B cell (primary cell): Measurements from ENCODE around the gene GALC. TPM values are rescaled to one million over a fixed set of nuclear protein-coding genes. Genes with fewer than 3 reads are reported as not detected.

Source experiments
- ATAC-seq: fragments of 200-7000 bp; cut with Tn5 transposase; one replicate; pipeline ENCODE4 v1.10.0; 2021; ENCODE audit warnings: low read depth, mild to moderate bottlenecking, moderate number of reproducible peaks, moderate library complexity
- CTCF ChIA-PET: fragments of 350-600 bp; sonication (Branson Sonifier 250); formaldehyde crosslinking; loops from one replicate; lab custom pipeline; 2021; ENCODE audit warnings: antibody characterized with exemption, inconsistent platforms; lab: Charles Lee
- POLR2A ChIA-PET: fragments of 350-600 bp; sonication (Branson Sonifier 250); formaldehyde crosslinking; loops from one replicate; lab custom pipeline; 2021; ENCODE audit warnings: antibody characterized with exemption; lab: Charles Lee
- DNase-seq: peaks from one replicate; pipeline ENCODE4 v3.0.0; 2013
- H2AFZ ChIP-seq: 2 replicates; pipeline ENCODE4 v1.6.1; 2012; ENCODE audit warnings: mild to moderate bottlenecking, low read depth, low read length; ENCODE audit not compliant: insufficient read depth, poor library complexity, severe bottlenecking
- H3K27ac ChIP-seq, 2 donors: 1 replicate in 1 of 2; 2 replicates in 1 of 2; pipeline ENCODE4 v1.5.1; 2012 to 2013; ENCODE audit warnings: low read length in 2 of 2, mild to moderate bottlenecking in 2 of 2, moderate library complexity in 1 of 2
- H3K27me3 ChIP-seq, 4 experiments: fragments of 200-600 bp in 1 of 4; sonication (generic) in 1 of 4; replicated peaks in 1 of 4; 1 replicate in 2 of 4; 2 replicates in 2 of 4; pipeline versions ENCODE4 v1.6.1 to v1.7.0; 2013 to 2016; ENCODE audit warnings: low read length in 3 of 4, mild to moderate bottlenecking in 2 of 4, mixed read lengths in 1 of 4, moderate library complexity in 1 of 4; ENCODE audit not compliant: insufficient read depth in 4 of 4, control insufficient read depth in 3 of 4; ENCODE audit errors: control extremely low read depth in 1 of 4
- H3K36me3 ChIP-seq, 2 experiments: replicated peaks in 1 of 2; 1 replicate in 1 of 2; 2 replicates in 1 of 2; pipeline versions ENCODE4 v1.6.1 to v1.7.1; 2013; ENCODE audit warnings: low read length in 1 of 2; ENCODE audit not compliant: insufficient read depth in 2 of 2, control insufficient read depth in 1 of 2; ENCODE audit errors: control extremely low read depth in 1 of 2, extremely low read depth in 1 of 2
- H3K4me1 ChIP-seq, 2 donors: fragments of 200-600 bp in 1 of 2; sonication (generic) in 1 of 2; 1 replicate in 1 of 2; 2 replicates in 1 of 2; pipeline versions ENCODE4 v1.5.1 to v1.6.1; 2013 to 2017; ENCODE audit warnings: low read length in 2 of 2; ENCODE audit not compliant: control insufficient read depth in 2 of 2, insufficient read depth in 2 of 2
- H3K4me2 ChIP-seq: replicated peaks from 2 replicates; pipeline ENCODE3; 2012; ENCODE audit warnings: mild to moderate bottlenecking, low read depth, low read length; ENCODE audit not compliant: poor library complexity, severe bottlenecking
- H3K4me3 ChIP-seq, 5 experiments: fragments of 200-600 bp in 1 of 5; sonication (generic) in 1 of 5; 1 replicate in 3 of 5; 2 replicates in 2 of 5; pipeline versions ENCODE4 v1.5.1 to v1.7.0; 2011 to 2016; ENCODE audit warnings: low read length in 4 of 5, mild to moderate bottlenecking in 4 of 5, low read depth in 2 of 5, control low read depth in 1 of 5, moderate library complexity in 1 of 5; ENCODE audit not compliant: insufficient read depth in 1 of 5; ENCODE audit errors: control extremely low read depth in 1 of 5, extremely low read depth in 1 of 5
- H3K79me2 ChIP-seq: fragments of 200-600 bp; sonication (generic); one replicate; pipeline ENCODE4 v1.6.0; 2016; ENCODE audit warnings: low read length; ENCODE audit not compliant: control insufficient read depth, insufficient read depth
- H3K9ac ChIP-seq: fragments of 200-600 bp; sonication (generic); 2 replicates; pipeline ENCODE4 v1.6.1; 2017; ENCODE audit warnings: mild to moderate bottlenecking, low read length, moderate library complexity
- H3K9me3 ChIP-seq, 3 donors: one replicate each; pipeline versions ENCODE4 v1.6.1 to v1.7.1; 2013; ENCODE audit warnings: low read length in 2 of 3; ENCODE audit not compliant: control insufficient read depth in 2 of 3, insufficient read depth in 1 of 3; ENCODE audit errors: control extremely low read depth in 1 of 3
- H4K20me1 ChIP-seq: 2 replicates; pipeline ENCODE4 v1.6.0; 2012; ENCODE audit warnings: mild to moderate bottlenecking, low read length; ENCODE audit not compliant: insufficient read depth, control insufficient read depth, poor library complexity, severe bottlenecking
- H3K27ac Mint-ChIP-seq: one replicate; pipeline ENCODE4 v1.8.0; 2021; ENCODE audit warnings: mixed read lengths
- H3K27me3 Mint-ChIP-seq: one replicate; pipeline ENCODE4 v1.8.0; 2021; ENCODE audit warnings: mixed read lengths
- H3K4me1 Mint-ChIP-seq: one replicate; pipeline ENCODE4 v1.8.0; 2021; ENCODE audit warnings: mixed read lengths
- H3K4me3 Mint-ChIP-seq: one replicate; pipeline ENCODE4 v1.8.0; 2021; ENCODE audit warnings: mixed read lengths
- H3K9me3 Mint-ChIP-seq: one replicate; pipeline ENCODE4 v1.8.0; 2022; ENCODE audit warnings: mixed read lengths; ENCODE audit not compliant: insufficient read depth
- CTCF ChIP-seq: fragments of 200-600 bp; IDR thresholded peaks from one replicate; pipeline ENCODE4 v1.8.0; 2022; ENCODE audit warnings: antibody characterized with exemption, mild to moderate bottlenecking
- EZH2 ChIP-seq: IDR thresholded peaks from 2 replicates; pipeline ENCODE4 v1.6.1; 2012; ENCODE audit warnings: borderline replicate concordance, low read depth, mild to moderate bottlenecking, moderate library complexity, low read length; ENCODE audit not compliant: insufficient read depth, poor library complexity, severe bottlenecking
- WGBS: methylation state at CpG from one replicate; pipeline ENCODE4 v1.1.5; 2013; ENCODE audit warnings: missing lambda C conversion rate; ENCODE audit not compliant: insufficient coverage; 5-methylcytosine and 5-hydroxymethylcytosine counted together
- intact Hi-C: fragments of 100-400 bp; cut with micrococcal nuclease; formaldehyde crosslinking; loops from one replicate; pipeline ENCODE4 v1.10.0; 2022
- polyA plus RNA-seq: library from polyadenylated mRNA; depleted of rRNA; stranded (reverse); fragments of >200 nt; gene quantifications from 2 replicates; pipeline ENCODE4 v1.2.3, GENCODE V29; 2012
- total RNA-seq, 2 donors: library from RNA; stranded (reverse); fragments of 120-200 nt in 1 of 2; gene quantifications; 1 replicate in 1 of 2; 2 replicates in 1 of 2; pipeline versions ENCODE4 v1.2.3 to v1.2.4, GENCODE V29; 2013 to 2022

The GALC gene
- total and polyA plus RNA-seq, 2 donors (not counting 1 experiment from before 2014, with no cell fraction given): 4.9 to 17.8 TPM

- H3K4me2 ChIP-seq: no peak overlapping the region
- H3K36me3 ChIP-seq: no peaks in the 10 kb centered on the region
- no peaks in the 10 kb centered on the region for H3K9me3 ChIP-seq
- CTCF ChIA-PET: no interaction called here
- H3K27ac Mint-ChIP-seq: no peak overlapping the region
- no peaks in the 10 kb centered on the region for H3K27me3 Mint-ChIP-seq
- H3K4me1 ChIP-seq: no peaks in the 10 kb centered on the region
- H3K4me3 Mint-ChIP-seq: no peak overlapping the region
- ATAC-seq (no peak), DNase-seq (no peak)
- H3K27me3 ChIP-seq: peaks cover 0 to 6% (median 0%) of the 10 kb centered on the region in 4 experiments
- no peak overlapping the region for H3K4me3 ChIP-seq
- H3K27ac ChIP-seq: no peak overlapping the region
- H3K4me1 Mint-ChIP-seq: no peaks in the 10 kb centered on the region
- H2AFZ ChIP-seq: no peak overlapping the region
- intact Hi-C loops: no loop called here
- TF ChIP-seq CTCF: no peak
- TF ChIP-seq EZH2: no peak
- POLR2A ChIA-PET: no interaction called here
- H3K9ac ChIP-seq: no peak overlapping the region
- 82% methylated on average over 1 of the region's 1 CpG for WGBS
- H4K20me1 ChIP-seq: no peaks in the 10 kb centered on the region
- H3K79me2 ChIP-seq: no peaks in the 10 kb centered on the region
- H3K9me3 Mint-ChIP-seq: no peaks in the 10 kb centered on the region
These were observed 44.3 kb upstream of the GALC start for GRCh38 chr14:88037325-88037724.

GRCh38 chr14:88036422-88036821 is 43.4 kb upstream of the GALC start:
- no peaks in the 10 kb centered on the region for H3K4me1 ChIP-seq
- no peak for DNase-seq
- TF ChIP-seq CTCF (no peak), EZH2 (no peak)
- no peak overlapping the region for H3K9ac ChIP-seq
- ChIA-PET CTCF (interaction anchor here (1.0 to 1.5 kb wide), 2 partner anchors 19 to 91 kb away, joined by 3 to 5 read pairs; no protein-coding TSS in a partner anchor), POLR2A (no interaction called here)
- no peak overlapping the region for H3K4me3 ChIP-seq
- no peaks in the 10 kb centered on the region for H3K79me2 ChIP-seq
- H3K9me3 ChIP-seq: no peaks in the 10 kb centered on the region
- no peak overlapping the region for H2AFZ ChIP-seq
- H3K27me3 ChIP-seq: peaks cover 0 to 6% (median 0%) of the 10 kb centered on the region in 4 experiments
- WGBS: 100% methylated on average over 2 of the region's 2 CpGs
- Mint-ChIP-seq H3K4me1 (no peaks in the 10 kb centered on the region), H3K4me3 (no peak overlapping the region), H3K9me3 (no peaks in the 10 kb centered on the region), H3K27ac (no peak overlapping the region), H3K27me3 (no peaks in the 10 kb centered on the region)
- no peaks in the 10 kb centered on the region for H4K20me1 ChIP-seq
- no peak overlapping the region for H3K4me2 ChIP-seq
- ATAC-seq: no peak
- H3K27ac ChIP-seq: no peak overlapping the region
- intact Hi-C loops: no loop called here
- no peaks in the 10 kb centered on the region for H3K36me3 ChIP-seq
